22Rv1 (cell line): ENCODE data around the gene IL3.

Experiments used
- ZFX ChIP-seq: fragments of 450-650 bp; IDR thresholded peaks from 2 replicates; pipeline ENCODE4 v1.6.1; 2017; ENCODE audit warnings: antibody characterized with exemption, borderline replicate concordance
- TF ChIP-seq, protein P1 (sequence below): fragments of 450-650 bp; IDR thresholded peaks from 2 replicates; pipeline ENCODE4 v1.5.1; 2017; ENCODE audit warnings: mild to moderate bottlenecking

DNA sequence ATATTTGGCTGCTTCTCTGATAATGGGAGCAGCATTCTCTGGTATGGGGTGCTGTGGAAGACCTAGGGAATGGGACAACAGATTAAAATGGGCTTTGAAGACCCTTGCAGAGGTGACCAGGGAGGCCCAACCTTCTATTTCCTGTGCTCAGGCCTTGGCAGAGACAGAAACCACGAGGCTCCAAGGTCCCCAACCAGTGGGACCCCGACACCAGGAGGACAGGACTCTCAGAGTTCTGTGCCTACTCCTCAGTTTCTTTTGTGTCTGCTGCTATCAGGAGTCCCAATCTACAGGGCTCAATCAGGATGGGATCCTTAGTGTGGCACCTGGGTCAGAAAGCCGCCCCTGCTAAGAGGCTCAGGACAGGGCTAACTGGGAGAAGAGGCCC lies 42.5 kb downstream of the IL3 start:
- TF ChIP-seq, protein P1, sequence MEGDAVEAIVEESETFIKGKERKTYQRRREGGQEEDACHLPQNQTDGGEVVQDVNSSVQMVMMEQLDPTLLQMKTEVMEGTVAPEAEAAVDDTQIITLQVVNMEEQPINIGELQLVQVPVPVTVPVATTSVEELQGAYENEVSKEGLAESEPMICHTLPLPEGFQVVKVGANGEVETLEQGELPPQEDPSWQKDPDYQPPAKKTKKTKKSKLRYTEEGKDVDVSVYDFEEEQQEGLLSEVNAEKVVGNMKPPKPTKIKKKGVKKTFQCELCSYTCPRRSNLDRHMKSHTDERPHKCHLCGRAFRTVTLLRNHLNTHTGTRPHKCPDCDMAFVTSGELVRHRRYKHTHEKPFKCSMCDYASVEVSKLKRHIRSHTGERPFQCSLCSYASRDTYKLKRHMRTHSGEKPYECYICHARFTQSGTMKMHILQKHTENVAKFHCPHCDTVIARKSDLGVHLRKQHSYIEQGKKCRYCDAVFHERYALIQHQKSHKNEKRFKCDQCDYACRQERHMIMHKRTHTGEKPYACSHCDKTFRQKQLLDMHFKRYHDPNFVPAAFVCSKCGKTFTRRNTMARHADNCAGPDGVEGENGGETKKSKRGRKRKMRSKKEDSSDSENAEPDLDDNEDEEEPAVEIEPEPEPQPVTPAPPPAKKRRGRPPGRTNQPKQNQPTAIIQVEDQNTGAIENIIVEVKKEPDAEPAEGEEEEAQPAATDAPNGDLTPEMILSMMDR, result no peak
- no peak for TF ChIP-seq ZFX
